HL-60 (cell line): ENCODE data around the gene BSCL2.
"Not testable (repeated sequence)": the region's sequence is repeated elsewhere in the genome, so short reads cannot be mapped to it uniquely, and the experiment has no call there.

Source experiments
- DNase-seq, 2 experiments: peaks; one replicate each; pipeline ENCODE4 v3.0.0-alpha.2; 2010 to 2020; ENCODE audit warnings: low read depth in 1 of 2, low spot score in 1 of 2
- H3K27ac ChIP-seq: fragments of 250-450 bp; sonication (Bioruptor Pico); replicated peaks from 2 replicates; pipeline ENCODE4 v1.5.1; 2020; ENCODE audit warnings: mild to moderate bottlenecking, moderate library complexity
- H3K27me3 ChIP-seq: fragments of 250-450 bp; sonication (Bioruptor Pico); 2 replicates; pipeline ENCODE4 v1.5.1; 2021; ENCODE audit warnings: mild to moderate bottlenecking, moderate library complexity; ENCODE audit not compliant: insufficient read depth, poor library complexity, severe bottlenecking
- H3K4me3 ChIP-seq: replicated peaks from 2 replicates; pipeline ENCODE4 v1.5.1; 2011; ENCODE audit warnings: mild to moderate bottlenecking, control low read depth, low read length; ENCODE audit not compliant: insufficient read depth
- GABPA ChIP-seq: IDR thresholded peaks from 2 replicates; pipeline ENCODE4 v1.6.1; 2012; ENCODE audit warnings: low read depth
- POLR2AphosphoS5 ChIP-seq: IDR thresholded peaks from 2 replicates; pipeline ENCODE4 v1.6.1; 2012; ENCODE audit warnings: low read depth
- SPI1 ChIP-seq: IDR thresholded peaks from 2 replicates; pipeline ENCODE4 v1.6.1; 2012; ENCODE audit warnings: low read depth, mild to moderate bottlenecking, borderline replicate concordance
- TF ChIP-seq, protein P1 (sequence below): IDR thresholded peaks from 2 replicates; pipeline ENCODE4 v1.6.1; 2012; ENCODE audit warnings: low read depth; ENCODE audit not compliant: insufficient replicate concordance
- TF ChIP-seq, protein P2 (sequence below): IDR thresholded peaks from one replicate; pipeline ENCODE4 v1.5.1; 2011; ENCODE audit warnings: low read length, control low read depth, inconsistent platforms; ENCODE audit not compliant: insufficient read depth

The BSCL2 gene

DNA sequence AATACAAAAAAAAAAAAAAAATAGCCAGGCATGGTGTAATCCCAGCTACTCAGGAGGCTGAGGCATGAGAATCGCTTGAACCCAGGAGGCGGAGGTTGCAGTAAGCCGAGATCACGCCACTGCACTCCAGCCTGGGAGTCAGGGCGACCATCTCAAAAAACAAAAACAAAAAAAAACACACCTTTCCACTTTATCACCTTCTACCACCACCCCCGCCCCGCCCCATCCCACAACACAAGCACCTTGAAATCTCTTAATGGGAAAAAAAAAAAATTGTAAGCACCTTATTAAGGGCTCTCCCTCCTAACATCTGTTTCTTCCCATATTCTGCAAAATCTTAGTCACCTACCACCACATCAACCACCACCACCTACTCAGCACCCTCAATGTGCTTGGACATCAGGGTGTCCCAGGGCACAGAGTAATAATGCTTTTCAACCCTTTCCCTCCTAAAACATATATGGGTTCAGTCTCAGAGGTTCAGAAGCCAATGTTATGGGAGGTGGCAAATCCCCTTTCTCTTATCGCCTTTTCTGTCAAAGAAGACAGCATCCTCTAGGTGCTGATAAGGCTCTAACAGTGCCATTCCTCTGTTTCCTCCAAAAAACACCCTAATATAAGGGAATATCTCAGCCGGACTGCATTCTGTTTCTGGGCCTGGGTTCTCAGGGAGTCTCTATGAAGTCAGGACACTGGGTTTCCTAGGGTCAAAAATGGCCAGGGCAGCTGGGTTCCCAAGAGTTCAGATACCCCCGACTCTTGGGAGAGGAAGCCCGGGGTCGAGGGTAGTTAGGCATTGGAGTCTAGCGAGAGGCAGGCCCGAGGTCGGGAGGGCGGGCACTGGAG is 54.8 kb downstream of the BSCL2 start:
- Histone ChIP-seq H3K4me3 (peak overlapping the region; percentile 87), H3K27me3 (no peaks in the 10 kb centered on the region), H3K27ac (peak overlapping the region; percentile 69)
- DNase-seq = no peak
- TF ChIP-seq GABPA = no peak
- TF ChIP-seq, protein P1, sequence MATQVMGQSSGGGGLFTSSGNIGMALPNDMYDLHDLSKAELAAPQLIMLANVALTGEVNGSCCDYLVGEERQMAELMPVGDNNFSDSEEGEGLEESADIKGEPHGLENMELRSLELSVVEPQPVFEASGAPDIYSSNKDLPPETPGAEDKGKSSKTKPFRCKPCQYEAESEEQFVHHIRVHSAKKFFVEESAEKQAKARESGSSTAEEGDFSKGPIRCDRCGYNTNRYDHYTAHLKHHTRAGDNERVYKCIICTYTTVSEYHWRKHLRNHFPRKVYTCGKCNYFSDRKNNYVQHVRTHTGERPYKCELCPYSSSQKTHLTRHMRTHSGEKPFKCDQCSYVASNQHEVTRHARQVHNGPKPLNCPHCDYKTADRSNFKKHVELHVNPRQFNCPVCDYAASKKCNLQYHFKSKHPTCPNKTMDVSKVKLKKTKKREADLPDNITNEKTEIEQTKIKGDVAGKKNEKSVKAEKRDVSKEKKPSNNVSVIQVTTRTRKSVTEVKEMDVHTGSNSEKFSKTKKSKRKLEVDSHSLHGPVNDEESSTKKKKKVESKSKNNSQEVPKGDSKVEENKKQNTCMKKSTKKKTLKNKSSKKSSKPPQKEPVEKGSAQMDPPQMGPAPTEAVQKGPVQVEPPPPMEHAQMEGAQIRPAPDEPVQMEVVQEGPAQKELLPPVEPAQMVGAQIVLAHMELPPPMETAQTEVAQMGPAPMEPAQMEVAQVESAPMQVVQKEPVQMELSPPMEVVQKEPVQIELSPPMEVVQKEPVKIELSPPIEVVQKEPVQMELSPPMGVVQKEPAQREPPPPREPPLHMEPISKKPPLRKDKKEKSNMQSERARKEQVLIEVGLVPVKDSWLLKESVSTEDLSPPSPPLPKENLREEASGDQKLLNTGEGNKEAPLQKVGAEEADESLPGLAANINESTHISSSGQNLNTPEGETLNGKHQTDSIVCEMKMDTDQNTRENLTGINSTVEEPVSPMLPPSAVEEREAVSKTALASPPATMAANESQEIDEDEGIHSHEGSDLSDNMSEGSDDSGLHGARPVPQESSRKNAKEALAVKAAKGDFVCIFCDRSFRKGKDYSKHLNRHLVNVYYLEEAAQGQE = no peak
- TF ChIP-seq SPI1 = no peak
- TF ChIP-seq, protein P2, sequence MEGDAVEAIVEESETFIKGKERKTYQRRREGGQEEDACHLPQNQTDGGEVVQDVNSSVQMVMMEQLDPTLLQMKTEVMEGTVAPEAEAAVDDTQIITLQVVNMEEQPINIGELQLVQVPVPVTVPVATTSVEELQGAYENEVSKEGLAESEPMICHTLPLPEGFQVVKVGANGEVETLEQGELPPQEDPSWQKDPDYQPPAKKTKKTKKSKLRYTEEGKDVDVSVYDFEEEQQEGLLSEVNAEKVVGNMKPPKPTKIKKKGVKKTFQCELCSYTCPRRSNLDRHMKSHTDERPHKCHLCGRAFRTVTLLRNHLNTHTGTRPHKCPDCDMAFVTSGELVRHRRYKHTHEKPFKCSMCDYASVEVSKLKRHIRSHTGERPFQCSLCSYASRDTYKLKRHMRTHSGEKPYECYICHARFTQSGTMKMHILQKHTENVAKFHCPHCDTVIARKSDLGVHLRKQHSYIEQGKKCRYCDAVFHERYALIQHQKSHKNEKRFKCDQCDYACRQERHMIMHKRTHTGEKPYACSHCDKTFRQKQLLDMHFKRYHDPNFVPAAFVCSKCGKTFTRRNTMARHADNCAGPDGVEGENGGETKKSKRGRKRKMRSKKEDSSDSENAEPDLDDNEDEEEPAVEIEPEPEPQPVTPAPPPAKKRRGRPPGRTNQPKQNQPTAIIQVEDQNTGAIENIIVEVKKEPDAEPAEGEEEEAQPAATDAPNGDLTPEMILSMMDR = no peak
- TF ChIP-seq POLR2AphosphoS5 = no peak

DNA sequence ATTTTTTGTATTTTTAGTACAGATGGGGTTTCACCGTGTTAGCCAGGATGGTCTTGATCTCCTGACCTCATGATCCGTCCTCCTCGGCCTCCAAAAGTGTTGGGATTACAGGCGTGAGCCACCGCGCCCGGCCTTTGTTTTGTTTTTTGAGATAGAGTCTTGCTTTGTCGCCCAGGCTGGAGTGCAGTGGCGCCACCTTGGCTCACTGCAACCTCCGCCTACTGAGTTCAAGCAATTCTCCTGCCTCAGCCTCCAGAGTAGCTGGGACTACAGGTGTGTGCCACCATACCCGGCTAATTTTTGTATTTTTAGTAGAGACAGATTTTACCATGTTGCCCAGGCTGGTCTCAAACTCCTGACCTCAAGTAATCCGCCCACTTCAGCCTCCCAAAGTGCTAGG is 56.9 kb downstream of the BSCL2 start:
- H3K27me3 ChIP-seq, H3K27ac ChIP-seq, DNase-seq, H3K4me3 ChIP-seq: not testable (repeated sequence)

DNA sequence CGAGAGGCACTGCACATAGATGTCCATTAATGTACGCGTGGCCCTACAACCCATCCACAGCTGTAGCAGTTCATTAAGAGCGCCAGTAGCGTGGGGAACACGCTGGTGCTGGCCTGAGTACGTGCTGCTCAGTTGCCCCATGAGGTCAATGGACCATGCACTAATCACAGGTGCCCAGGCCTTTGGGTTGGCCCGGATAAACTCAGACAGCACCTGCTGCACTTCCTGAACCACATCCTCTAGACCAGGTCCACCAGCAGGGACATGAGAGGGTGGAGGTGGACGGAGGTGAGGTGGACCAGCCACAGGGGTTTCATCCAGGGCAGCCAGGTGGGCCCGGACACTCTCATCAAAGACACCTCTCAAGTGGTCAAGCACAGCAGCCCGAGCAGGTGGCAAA is 57.7 kb downstream of the BSCL2 start:
- DNase-seq = no peak
- Histone ChIP-seq H3K27me3 (no peaks in the 10 kb centered on the region), H3K4me3 (no peak overlapping the region), H3K27ac (no peak overlapping the region)
- TF ChIP-seq, protein P2 = no peak
- no peak for TF ChIP-seq GABPA
- TF ChIP-seq POLR2AphosphoS5 = no peak
- TF ChIP-seq, protein P1 = no peak
- TF ChIP-seq SPI1 = no peak

DNA sequence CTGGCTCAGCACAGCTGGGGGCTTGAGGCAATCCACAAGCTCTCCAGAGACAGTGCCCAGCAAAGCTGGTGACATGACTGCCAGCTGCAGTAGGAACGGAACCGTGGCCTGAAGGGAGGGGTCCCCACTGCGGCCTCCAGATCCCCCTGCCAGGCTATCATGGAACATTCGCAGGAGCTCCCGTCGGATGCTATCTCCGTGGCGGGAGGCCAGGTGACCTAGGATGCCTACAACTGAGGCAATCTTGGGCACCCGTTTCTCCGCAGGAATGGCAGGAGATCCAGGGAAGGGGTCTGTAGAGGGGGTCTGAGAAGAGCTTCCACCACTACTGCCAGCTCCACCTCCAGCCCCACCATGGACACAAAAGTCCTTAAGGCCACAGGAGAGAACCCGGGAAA is 58.3 kb downstream of the BSCL2 start:
- no peak for DNase-seq
- H3K27me3 ChIP-seq = no peaks in the 10 kb centered on the region
- no peak overlapping the region for H3K27ac ChIP-seq
- H3K4me3 ChIP-seq = no peak overlapping the region
- TF ChIP-seq POLR2AphosphoS5 = no peak
- TF ChIP-seq SPI1 = no peak
- no peak for TF ChIP-seq GABPA
- TF ChIP-seq, protein P2 = no peak
- TF ChIP-seq, protein P1 = no peak
